H9 (cell line): Measurements from ENCODE around the gene ELP6. TPM values are rescaled to one million over a fixed set of nuclear protein-coding genes. Genes with fewer than 3 reads are reported as not detected.

Source experiments
- DNase-seq: peaks from one replicate; pipeline ENCODE4 v3.0.0-alpha.2; 2017
- H2AFZ ChIP-seq: one replicate; pipeline ENCODE4 v1.6.1; 2013; ENCODE audit warnings: mild to moderate bottlenecking, low read length, control low read depth, moderate library complexity
- H2AK5ac ChIP-seq: 2 replicates; pipeline ENCODE4 v1.6.1; 2013; ENCODE audit warnings: low read length, control low read depth, mixed read lengths; ENCODE audit not compliant: insufficient read length
- H2BK120ac ChIP-seq: one replicate; pipeline ENCODE4 v1.6.1; 2013; ENCODE audit warnings: low read depth, mild to moderate bottlenecking, low read length, control low read depth, inconsistent platforms; ENCODE audit not compliant: poor library complexity, severe bottlenecking
- H2BK12ac ChIP-seq: 2 replicates; pipeline ENCODE4 v1.6.1; 2013; ENCODE audit warnings: low read length, control low read depth, mixed read lengths, low read depth; ENCODE audit not compliant: insufficient read length
- H2BK15ac ChIP-seq: 2 replicates; pipeline ENCODE4 v1.6.1; 2013; ENCODE audit warnings: low read depth, low read length, control low read depth
- H2BK20ac ChIP-seq: one replicate; pipeline ENCODE4 v1.6.1; 2013; ENCODE audit warnings: low read depth, mild to moderate bottlenecking, low read length, control low read depth, inconsistent platforms; ENCODE audit not compliant: poor library complexity, severe bottlenecking
- H2BK5ac ChIP-seq: 2 replicates; pipeline ENCODE4 v1.6.1; 2013; ENCODE audit warnings: low read length, control low read depth, mixed read lengths; ENCODE audit not compliant: insufficient read length
- H3K14ac ChIP-seq: 2 replicates; pipeline ENCODE4 v1.6.1; 2013; ENCODE audit warnings: low read length, control low read depth; ENCODE audit not compliant: insufficient read depth
- H3K18ac ChIP-seq: 2 replicates; pipeline ENCODE4 v1.6.1; 2013; ENCODE audit warnings: low read depth, mild to moderate bottlenecking, mixed read lengths, low read length, control low read depth; ENCODE audit not compliant: insufficient read length
- H3K23ac ChIP-seq: 2 replicates; pipeline ENCODE4 v1.6.1; 2013; ENCODE audit warnings: low read length, control low read depth, mixed read lengths, low read depth; ENCODE audit not compliant: insufficient read length
- H3K23me2 ChIP-seq: 2 replicates; pipeline ENCODE4 v1.6.1; 2013; ENCODE audit warnings: low read depth, mild to moderate bottlenecking, mixed read lengths, low read length, control low read depth; ENCODE audit not compliant: insufficient read length, poor library complexity, severe bottlenecking
- H3K27ac ChIP-seq: 2 replicates; pipeline ENCODE4 v1.5.1; 2013; ENCODE audit warnings: low read length, control low read depth, mixed read lengths, low read depth; ENCODE audit not compliant: insufficient read length
- H3K27me3 ChIP-seq: 2 replicates; pipeline ENCODE4 v1.6.1; 2013; ENCODE audit warnings: low read length, control low read depth, inconsistent platforms; ENCODE audit not compliant: insufficient read depth
- H3K4ac ChIP-seq: 2 replicates; pipeline ENCODE4 v1.6.1; 2013; ENCODE audit warnings: low read depth, mild to moderate bottlenecking, control low read depth, inconsistent platforms, low read length, moderate library complexity
- H3K4me1 ChIP-seq: 2 replicates; pipeline ENCODE4 v1.6.1; 2013; ENCODE audit warnings: low read length, control low read depth, inconsistent platforms; ENCODE audit not compliant: insufficient read depth
- H3K4me2 ChIP-seq: 2 replicates; pipeline ENCODE4 v1.6.1; 2013; ENCODE audit warnings: low read length, control low read depth, mixed read lengths; ENCODE audit not compliant: insufficient read length, insufficient read depth
- H3K56ac ChIP-seq: 2 replicates; pipeline ENCODE4 v1.6.1; 2013; ENCODE audit warnings: low read depth, mild to moderate bottlenecking, mixed read lengths, low read length, control low read depth; ENCODE audit not compliant: insufficient read length
- H3K79me1 ChIP-seq: 2 replicates; pipeline ENCODE4 v1.6.1; 2013; ENCODE audit warnings: low read depth, mild to moderate bottlenecking, moderate library complexity, low read length, control low read depth, inconsistent platforms; ENCODE audit not compliant: insufficient read depth, poor library complexity, severe bottlenecking
- H3K79me2 ChIP-seq: 2 replicates; pipeline ENCODE4 v1.6.1; 2013; ENCODE audit warnings: low read length, control low read depth, inconsistent platforms; ENCODE audit not compliant: insufficient read depth
- H3K9ac ChIP-seq: 2 replicates; pipeline ENCODE4 v1.6.1; 2013; ENCODE audit warnings: low read length, control low read depth, mixed read lengths; ENCODE audit not compliant: insufficient read length; ENCODE audit errors: extremely low read depth
- H3K9me3 ChIP-seq: one replicate; pipeline ENCODE4 v1.6.1; 2013; ENCODE audit warnings: low read depth, low read length, inconsistent platforms; ENCODE audit not compliant: control insufficient read depth
- H3T11ph ChIP-seq: one replicate; pipeline ENCODE4 v1.6.1; 2013; ENCODE audit warnings: mild to moderate bottlenecking, low read length, control low read depth, inconsistent platforms
- H4K20me1 ChIP-seq: one replicate; pipeline ENCODE4 v1.6.1; 2013; ENCODE audit not compliant: control insufficient read depth, insufficient read length, insufficient read depth
- H4K5ac ChIP-seq: 2 replicates; pipeline ENCODE4 v1.6.1; 2013; ENCODE audit warnings: low read depth, mild to moderate bottlenecking, mixed read lengths, low read length, control low read depth; ENCODE audit not compliant: insufficient read length
- H4K8ac ChIP-seq: replicated peaks from 2 replicates; pipeline ENCODE4 v1.6.1; 2013; ENCODE audit warnings: low read length, control low read depth, mixed read lengths, low read depth; ENCODE audit not compliant: insufficient read length
- H4K91ac ChIP-seq: 2 replicates; pipeline ENCODE4 v1.6.1; 2013; ENCODE audit warnings: low read depth, mild to moderate bottlenecking, moderate library complexity, mixed read lengths, low read length, control low read depth; ENCODE audit not compliant: insufficient read length
- H3K27ac Mint-ChIP-seq, 3 experiments: 2 replicates in 2 of 3; 3 replicates in 1 of 3; pipeline ENCODE4 v1.8.0; 2020 to 2021; ENCODE audit warnings: mixed read lengths in 3 of 3, mild to moderate bottlenecking in 1 of 3, moderate library complexity in 1 of 3
- H3K27me3 Mint-ChIP-seq: 2 replicates; pipeline ENCODE4 v1.8.0; 2021; ENCODE audit warnings: low read depth, mild to moderate bottlenecking, moderate library complexity, mixed read lengths
- H3K36me3 Mint-ChIP-seq, 3 experiments: 2 replicates in 2 of 3; 3 replicates in 1 of 3; pipeline ENCODE4 v1.8.0; 2020 to 2021; ENCODE audit warnings: low read depth in 3 of 3, mixed read lengths in 3 of 3; ENCODE audit not compliant: insufficient read depth in 1 of 3
- H3K4me1 Mint-ChIP-seq, 2 experiments: 2 replicates each; pipeline ENCODE4 v1.8.0; 2020; ENCODE audit warnings: mixed read lengths in 2 of 2
- H3K4me3 Mint-ChIP-seq, 2 experiments: 2 replicates in 1 of 2; 3 replicates in 1 of 2; pipeline ENCODE4 v1.8.0; 2020 to 2021; ENCODE audit warnings: mild to moderate bottlenecking in 2 of 2, mixed read lengths in 2 of 2, moderate library complexity in 1 of 2
- H3K9me3 Mint-ChIP-seq, 2 experiments: 2 replicates in 1 of 2; 3 replicates in 1 of 2; pipeline ENCODE4 v1.8.0; 2020; ENCODE audit warnings: mild to moderate bottlenecking in 2 of 2, mixed read lengths in 2 of 2, moderate library complexity in 1 of 2
- WGBS: extraction: QIAGEN DNeasy Blood & Tissue Kit; methylation state at CpG from one replicate; pipeline ENCODE4 v1.1.7; 2013; ENCODE audit warnings: missing lambda C conversion rate, low lambda C conversion rate, mixed read lengths; ENCODE audit not compliant: insufficient read length; ENCODE audit errors: extremely low coverage; 5-methylcytosine and 5-hydroxymethylcytosine counted together
- total RNA-seq: library from RNA; stranded (reverse); gene quantifications from 2 replicates; pipeline ENCODE4 v1.2.1, GENCODE V29; 2021
- TF ChIP-seq, protein P1 (sequence below): fragments of 200-600 bp; sonication (generic); conservative IDR thresholded peaks from 3 replicates; pipeline ENCODE4 v1.8.0; 2021; ENCODE audit warnings: antibody characterized with exemption, mild to moderate bottlenecking

ELP6 gene
- total RNA-seq, 1 experiment from 2014 or later = 53.9 TPM

GRCh38 chr3:47476330-47476626 is 37.2 kb downstream of the ELP6 start:
- Histone ChIP-seq H2BK20ac (no peak overlapping the region), H2BK120ac (no peak overlapping the region), H3K4ac (no peak overlapping the region), H3K27me3 (no peaks in the 10 kb centered on the region), H3K23ac (no peak overlapping the region), H2AK5ac (no peak overlapping the region), H4K91ac (no peak overlapping the region), H3K9me3 (no peaks in the 10 kb centered on the region), H2AFZ (no peak overlapping the region), H3K4me2 (no peak overlapping the region), H3K23me2 (no peaks in the 10 kb centered on the region), H3K14ac (no peak overlapping the region), H4K20me1 (no peaks in the 10 kb centered on the region), H3K18ac (no peak overlapping the region), H3K4me1 (peaks cover 2% of the 10 kb centered on the region; the same call in 1 of the 2 replicates), H3K56ac (no peak overlapping the region), H3K27ac (no peak overlapping the region), H3K79me2 (peaks cover 21% of the 10 kb centered on the region; the same call in 1 of the 2 replicates), H2BK15ac (no peak overlapping the region), H4K5ac (no peak overlapping the region), H3T11ph (no peak overlapping the region), H2BK12ac (no peak overlapping the region), H3K79me1 (peaks cover 5% of the 10 kb centered on the region), H2BK5ac (no peak overlapping the region), H3K9ac (no peak overlapping the region), H4K8ac (no peak overlapping the region)
- DNase-seq = no peak
- TF ChIP-seq, protein P1, sequence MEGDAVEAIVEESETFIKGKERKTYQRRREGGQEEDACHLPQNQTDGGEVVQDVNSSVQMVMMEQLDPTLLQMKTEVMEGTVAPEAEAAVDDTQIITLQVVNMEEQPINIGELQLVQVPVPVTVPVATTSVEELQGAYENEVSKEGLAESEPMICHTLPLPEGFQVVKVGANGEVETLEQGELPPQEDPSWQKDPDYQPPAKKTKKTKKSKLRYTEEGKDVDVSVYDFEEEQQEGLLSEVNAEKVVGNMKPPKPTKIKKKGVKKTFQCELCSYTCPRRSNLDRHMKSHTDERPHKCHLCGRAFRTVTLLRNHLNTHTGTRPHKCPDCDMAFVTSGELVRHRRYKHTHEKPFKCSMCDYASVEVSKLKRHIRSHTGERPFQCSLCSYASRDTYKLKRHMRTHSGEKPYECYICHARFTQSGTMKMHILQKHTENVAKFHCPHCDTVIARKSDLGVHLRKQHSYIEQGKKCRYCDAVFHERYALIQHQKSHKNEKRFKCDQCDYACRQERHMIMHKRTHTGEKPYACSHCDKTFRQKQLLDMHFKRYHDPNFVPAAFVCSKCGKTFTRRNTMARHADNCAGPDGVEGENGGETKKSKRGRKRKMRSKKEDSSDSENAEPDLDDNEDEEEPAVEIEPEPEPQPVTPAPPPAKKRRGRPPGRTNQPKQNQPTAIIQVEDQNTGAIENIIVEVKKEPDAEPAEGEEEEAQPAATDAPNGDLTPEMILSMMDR = no peak
- H3K27me3 Mint-ChIP-seq = no peaks in the 10 kb centered on the region
- H3K4me3 Mint-ChIP-seq = peak overlapping the region; percentile 80 to 90; a peak in 4 of 5 replicates
- no peaks in the 10 kb centered on the region; a peak in 2 of 5 replicates for H3K9me3 Mint-ChIP-seq
- H3K36me3 Mint-ChIP-seq = peaks cover 0 to 4% (median 0%) of the 10 kb centered on the region in 3 experiments; a peak in 2 of 7 replicates
- no CpG with 5 or more reads among the region's 5 CpGs for WGBS
- H3K27ac Mint-ChIP-seq = no peak overlapping the region; a peak in 1 of 7 replicates
- peaks cover 33 to 44% of the 10 kb centered on the region in 2 experiments for H3K4me1 Mint-ChIP-seq
